CD4-positive, alpha-beta T cell treated with Interleukin-17A for 1 hour (primary cell): ENCODE measurements around the gene ZNF524.

ENCODE experiments used
- DNase-seq: peaks from one replicate; pipeline ENCODE4 v3.0.0-alpha.2; 2020

The ZNF524 gene

DNA sequence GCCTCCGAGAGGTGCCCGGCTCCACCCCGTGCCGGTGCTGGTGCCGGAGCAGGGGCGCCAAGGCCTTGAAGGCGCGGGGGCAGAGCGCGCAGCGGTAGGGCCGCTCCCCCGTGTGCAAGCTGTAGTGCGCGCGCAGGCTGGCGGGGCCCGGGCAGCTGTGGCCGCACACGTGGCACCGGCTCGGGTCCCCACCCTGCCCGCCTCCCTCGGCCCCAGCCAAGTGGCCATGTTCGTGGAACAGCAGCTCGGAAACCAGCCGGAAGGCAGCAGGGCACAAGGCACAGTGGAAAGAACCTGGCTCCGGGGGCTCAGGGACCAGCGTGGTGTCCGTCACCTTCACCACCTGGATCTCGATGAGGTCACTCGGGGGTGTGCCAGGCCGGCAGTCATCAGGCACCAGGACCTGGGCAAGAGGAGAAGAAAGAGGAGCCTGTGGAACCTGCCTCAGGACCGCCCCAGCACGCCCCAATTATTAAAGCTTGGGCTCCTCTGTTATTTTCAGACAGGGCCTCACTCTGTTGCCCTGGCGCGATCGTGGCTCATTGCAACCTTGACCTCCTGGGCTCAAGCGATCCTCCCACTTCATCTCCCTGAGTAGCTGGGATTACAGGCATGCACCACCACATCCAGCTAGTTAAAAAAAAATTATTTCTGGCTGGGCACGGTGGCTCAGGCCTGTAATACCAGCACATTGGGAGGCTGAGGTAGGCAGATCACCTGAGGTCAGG lies 22.3 kb downstream of the ZNF524 start:
- DNase-seq: no peak

GRCh38 chr19:55623130-55623529 lies 23.0 kb downstream of the ZNF524 start:
- no peak for DNase-seq

DNA sequence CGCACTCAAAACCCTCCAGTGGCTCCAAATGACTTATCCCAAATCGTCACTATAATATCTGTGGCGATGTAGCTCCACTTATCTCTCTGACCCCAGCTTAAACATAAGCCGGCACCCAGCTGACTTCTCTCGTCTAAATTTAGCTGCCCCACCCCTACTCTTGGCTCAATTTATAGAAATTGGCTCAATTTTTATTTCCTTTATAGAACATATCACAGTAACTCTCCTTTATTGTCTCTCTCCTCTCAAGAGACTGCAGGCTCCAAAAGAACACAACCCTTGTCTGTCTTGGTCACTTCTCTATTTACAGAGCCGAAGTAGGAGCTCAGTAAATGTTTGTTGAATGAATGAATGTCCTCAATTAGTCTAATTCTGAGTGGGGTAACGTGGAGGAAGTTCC lies 23.5 kb downstream of the ZNF524 start:
- no peak for DNase-seq

- peak; percentile 91 for DNase-seq
These were observed 24.3 kb downstream of the ZNF524 start, which contains the start of gene ZNF784 for GRCh38 chr19:55624109-55625003. Gene ZNF784, minus strand, starts transcription at chr19:55624566. Its CDS starts 5 bp downstream, at chr19:55624561.

DNA sequence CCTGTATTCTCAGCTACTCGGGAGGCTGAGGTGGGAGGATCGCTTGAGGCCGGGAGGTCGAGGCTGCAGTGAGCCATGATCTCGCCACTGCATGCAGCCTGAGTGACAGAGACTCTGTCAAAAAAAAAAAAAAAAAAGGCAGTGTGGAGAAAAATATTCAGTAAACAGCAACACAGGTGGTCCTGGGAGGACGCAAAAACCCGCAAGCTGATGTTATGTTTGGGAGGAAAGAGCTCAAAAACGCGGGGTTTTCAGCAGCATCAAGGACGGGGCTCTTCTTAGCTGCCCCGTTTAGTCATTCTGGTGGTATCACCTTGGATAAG lies 24.9 kb downstream of the ZNF524 start:
- DNase-seq: no peak

DNA sequence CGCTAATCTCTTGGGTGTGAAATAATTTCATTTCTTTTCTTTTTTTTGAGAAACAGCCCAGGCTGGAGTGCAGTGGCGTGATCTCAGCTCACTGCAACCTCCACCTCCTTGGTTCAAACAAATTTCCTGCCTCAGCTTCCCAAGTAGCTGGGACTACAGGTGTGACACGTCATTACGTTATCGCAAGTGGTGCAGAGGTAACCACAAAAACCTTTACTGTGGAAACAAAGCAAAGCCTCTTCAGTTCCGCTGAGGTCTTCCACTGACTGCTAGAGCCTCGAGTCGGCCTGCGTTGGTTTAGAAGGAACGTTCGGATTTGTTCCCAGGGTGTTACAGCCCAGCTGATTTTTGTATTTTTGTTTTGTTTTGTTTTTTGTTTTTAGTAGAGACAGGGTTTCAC lies 26.3 kb downstream of the ZNF524 start:
- peak; percentile 86 for DNase-seq

GRCh38 chr19:55632463-55632834 lies 32.4 kb downstream of the ZNF524 start:
- DNase-seq: peak; percentile 94

DNA sequence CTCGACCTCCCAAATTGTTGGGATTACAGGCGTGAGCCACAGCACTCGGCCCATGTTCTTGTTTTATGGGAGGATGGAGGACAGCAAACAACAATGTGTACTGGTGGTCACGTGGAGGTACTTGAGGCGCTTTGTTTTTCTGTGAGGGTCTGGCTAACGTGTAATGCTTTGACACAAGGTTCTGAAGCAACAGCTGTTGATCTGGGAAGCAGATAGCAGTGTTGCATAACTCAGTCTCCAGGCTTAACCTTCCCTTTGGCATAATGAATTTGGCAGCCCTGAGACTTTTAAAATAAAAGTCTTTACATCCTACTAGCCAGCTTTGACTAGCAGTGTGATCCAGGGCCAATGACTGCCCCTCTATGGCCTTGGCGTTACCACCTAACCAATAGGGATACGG lies 33.8 kb downstream of the ZNF524 start:
- DNase-seq: no peak

GRCh38 chr19:55635334-55635717 lies 35.2 kb downstream of the ZNF524 start:
- DNase-seq: peak; percentile 36

DNA sequence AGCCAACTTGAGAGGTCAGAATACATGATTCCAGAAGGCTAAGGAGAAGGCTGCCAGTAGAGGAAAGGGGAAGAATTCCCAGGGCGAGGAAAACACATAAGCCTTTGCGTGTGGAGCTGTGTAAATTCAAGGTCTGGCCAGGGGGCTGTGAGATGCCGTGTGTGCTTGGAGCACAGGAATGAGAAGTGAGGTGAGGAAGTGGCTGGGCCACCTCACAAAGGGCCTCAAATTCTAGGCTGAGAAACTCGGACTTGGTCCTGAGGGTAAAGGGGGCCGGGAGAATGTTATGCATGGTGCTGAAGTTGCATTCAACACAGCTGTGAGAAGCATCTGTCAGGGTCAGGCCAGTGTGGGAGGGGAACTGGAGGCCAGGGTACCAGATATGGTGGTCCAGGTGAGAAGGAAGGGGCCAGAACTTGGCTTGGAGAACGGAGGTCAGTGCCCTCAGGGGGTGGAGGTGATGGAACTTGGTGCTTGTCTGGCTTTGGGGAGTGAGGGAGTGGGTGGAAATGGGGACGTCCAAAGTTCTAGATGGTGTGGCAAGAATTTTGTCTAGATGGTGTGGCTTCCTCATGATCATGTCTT lies 35.9 kb downstream of the ZNF524 start:
- no peak for DNase-seq

- DNase-seq: no peak
These were observed 36.6 kb downstream of the ZNF524 start for GRCh38 chr19:55636723-55637122.

- DNase-seq: no peak
These were observed 37.4 kb downstream of the ZNF524 start for GRCh38 chr19:55637534-55637933.

DNA sequence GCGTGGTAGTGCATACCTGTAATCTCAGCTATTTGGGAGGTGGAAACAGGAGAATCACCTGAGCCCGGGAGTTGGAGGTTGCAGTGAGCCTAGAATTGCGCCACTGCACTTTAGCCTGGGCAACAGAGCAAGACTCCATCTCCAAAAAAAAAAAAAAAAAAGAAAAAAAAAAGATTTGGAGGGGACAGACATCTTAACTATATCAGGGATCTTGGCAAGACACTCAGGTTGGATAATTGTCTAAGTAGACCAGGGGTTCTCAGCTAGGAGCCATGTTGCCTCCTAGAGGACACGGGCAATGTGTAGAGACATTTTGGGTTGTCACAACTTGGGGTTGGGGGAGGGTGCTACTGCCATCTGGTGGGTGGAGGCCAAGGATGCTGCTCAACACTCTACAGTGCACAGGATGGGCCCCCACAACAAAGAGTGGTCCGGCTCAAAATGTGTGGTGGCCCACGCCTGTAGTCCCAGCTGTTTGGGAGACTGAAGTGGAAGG lies 38.8 kb downstream of the ZNF524 start:
- peak; percentile 76 for DNase-seq

- peak; percentile 80 for DNase-seq
These were observed 40.0 kb downstream of the ZNF524 start for GRCh38 chr19:55640043-55640576.

DNA sequence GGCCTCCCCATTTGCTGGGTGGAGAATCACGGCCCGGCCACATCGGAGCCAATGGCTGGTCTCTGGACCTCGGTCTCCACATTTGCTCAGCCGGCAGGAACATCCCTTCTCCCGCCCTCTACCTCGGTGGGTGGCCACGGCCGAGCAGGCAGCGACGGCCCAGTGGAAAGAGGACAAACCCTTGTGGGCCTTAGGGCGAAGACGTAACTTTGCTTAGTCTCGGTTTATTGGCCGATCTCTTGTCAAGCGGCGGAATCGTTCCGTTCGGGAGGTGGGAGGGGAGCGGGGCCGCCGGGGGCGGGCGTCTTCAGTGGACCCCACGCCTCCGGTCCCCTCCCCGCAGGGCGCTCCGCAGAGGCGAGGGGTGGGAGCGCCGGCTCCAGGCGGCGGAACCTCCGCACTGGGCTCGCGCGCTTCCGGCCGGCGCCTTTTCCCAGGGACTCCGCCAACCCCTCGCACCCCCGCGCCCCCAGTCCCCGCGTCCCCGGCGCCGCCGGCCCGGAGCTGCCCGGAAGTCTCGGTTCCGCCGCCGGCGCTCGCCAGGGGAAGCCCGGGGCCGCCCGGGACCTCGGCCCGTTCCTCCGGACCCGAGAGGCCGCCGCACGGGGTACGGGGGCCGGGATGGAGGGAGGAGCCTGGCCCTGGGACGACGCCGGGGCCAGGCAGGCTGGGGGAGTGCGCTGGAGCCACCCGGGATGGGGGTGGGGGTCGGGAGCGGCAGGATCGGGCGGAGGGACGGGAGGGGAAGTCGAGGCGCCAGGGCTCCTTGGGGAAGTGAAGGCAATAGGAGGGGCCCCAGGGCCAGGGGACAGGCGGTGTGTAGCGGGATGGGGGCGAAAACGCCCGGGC lies 40.7 kb downstream of the ZNF524 start, which contains the start of gene ZNF580:
Gene ZNF580 (plus strand): TSS at position 426 of the 849 bp plus-strand sequence. CDS start 1,507 bp downstream, outside the sequence.
- DNase-seq: peak; percentile 67

- DNase-seq: peak; percentile 57
These were observed 41.5 kb downstream of the ZNF524 start for GRCh38 chr19:55641426-55642152.

DNA sequence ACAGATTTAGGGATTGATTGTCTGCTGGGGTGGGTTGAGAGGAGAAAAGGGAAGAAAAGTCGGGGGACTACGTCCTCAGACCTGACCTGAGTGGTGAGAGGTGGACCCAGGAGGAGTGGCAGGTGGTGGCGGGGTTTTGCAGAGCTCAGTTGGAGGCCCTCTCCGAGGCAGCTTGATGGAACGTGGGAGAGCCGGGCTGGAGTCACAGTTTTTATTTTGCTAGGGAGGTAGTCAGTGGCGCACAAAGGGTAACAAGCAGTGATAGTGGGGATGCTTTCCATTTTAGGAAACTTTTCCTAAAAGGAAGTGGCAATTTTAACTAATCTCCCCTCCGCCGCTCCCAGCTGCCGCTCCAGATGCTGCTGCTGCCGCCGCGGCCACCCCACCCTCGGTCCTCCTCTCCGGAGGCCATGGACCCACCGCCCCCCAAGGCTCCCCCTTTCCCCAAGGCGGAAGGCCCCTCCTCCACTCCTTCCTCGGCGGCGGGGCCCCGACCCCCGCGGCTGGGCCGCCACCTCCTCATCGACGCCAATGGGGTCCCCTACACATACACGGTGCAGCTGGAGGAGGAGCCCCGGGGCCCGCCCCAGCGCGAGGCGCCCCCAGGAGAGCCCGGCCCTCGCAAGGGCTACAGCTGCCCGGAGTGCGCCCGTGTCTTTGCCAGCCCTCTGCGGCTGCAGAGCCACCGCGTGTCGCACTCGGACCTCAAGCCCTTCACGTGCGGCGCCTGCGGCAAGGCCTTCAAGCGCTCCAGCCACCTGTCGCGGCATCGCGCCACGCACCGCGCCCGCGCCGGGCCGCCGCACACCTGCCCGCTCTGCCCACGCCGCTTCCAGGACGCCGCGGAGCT lies 42.3 kb downstream of the ZNF524 start:
- DNase-seq: peak; percentile 26

GRCh38 chr19:55643003-55643886 lies 43.2 kb downstream of the ZNF524 start, which contains the start of gene ZNF581:
Gene ZNF581, plus strand, starts transcription at chr19:55643649. Its CDS starts 923 bp downstream, at chr19:55644572.
- DNase-seq: peak; percentile 83

- no peak for DNase-seq
These were observed 43.7 kb downstream of the ZNF524 start for GRCh38 chr19:55643887-55644176.
